HG02885 (cell line): ENCODE data around the gene HPS3.
"Not testable (repeated sequence)": the region's sequence is repeated elsewhere in the genome, so short reads cannot be mapped to it uniquely, and the experiment has no call there.

Experiments used
- ATAC-seq: cut with Tn5 transposase; IDR thresholded peaks from one replicate; pipeline ENCODE4 v1.9.1; 2021; ENCODE audit warnings: mild to moderate bottlenecking; ENCODE audit not compliant: unreplicated experiment, poor library complexity

Gene HPS3, protein sequence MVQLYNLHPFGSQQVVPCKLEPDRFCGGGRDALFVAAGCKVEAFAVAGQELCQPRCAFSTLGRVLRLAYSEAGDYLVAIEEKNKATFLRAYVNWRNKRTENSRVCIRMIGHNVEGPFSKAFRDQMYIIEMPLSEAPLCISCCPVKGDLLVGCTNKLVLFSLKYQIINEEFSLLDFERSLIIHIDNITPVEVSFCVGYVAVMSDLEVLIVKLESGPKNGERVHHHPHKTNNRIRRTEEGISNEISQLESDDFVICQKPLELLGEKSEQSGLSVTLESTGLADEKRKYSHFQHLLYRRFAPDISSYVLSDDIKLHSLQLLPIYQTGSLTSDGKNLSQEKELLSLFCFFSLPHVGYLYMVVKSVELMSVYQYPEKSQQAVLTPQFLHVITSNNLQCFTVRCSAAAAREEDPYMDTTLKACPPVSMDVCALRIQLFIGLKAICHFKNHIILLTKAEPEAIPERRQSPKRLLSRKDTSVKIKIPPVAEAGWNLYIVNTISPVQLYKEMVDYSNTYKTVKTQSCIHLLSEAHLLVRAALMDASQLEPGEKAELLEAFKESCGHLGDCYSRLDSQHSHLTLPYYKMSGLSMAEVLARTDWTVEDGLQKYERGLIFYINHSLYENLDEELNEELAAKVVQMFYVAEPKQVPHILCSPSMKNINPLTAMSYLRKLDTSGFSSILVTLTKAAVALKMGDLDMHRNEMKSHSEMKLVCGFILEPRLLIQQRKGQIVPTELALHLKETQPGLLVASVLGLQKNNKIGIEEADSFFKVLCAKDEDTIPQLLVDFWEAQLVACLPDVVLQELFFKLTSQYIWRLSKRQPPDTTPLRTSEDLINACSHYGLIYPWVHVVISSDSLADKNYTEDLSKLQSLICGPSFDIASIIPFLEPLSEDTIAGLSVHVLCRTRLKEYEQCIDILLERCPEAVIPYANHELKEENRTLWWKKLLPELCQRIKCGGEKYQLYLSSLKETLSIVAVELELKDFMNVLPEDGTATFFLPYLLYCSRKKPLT

GRCh38 chr3:149129326-149130205 lies at the start of gene HPS3:
TSS of gene HPS3 (plus strand) at chr3:149129638. CDS start at chr3:149129724, 86 bp downstream.
- peak; percentile 95 for ATAC-seq

- no peak for ATAC-seq
Observed at GRCh38 chr3:149080011-149080698, 49.3 kb upstream of the HPS3 start.

GRCh38 chr3:149080699-149081091 lies 48.7 kb upstream of the HPS3 start:
- ATAC-seq = no peak

DNA sequence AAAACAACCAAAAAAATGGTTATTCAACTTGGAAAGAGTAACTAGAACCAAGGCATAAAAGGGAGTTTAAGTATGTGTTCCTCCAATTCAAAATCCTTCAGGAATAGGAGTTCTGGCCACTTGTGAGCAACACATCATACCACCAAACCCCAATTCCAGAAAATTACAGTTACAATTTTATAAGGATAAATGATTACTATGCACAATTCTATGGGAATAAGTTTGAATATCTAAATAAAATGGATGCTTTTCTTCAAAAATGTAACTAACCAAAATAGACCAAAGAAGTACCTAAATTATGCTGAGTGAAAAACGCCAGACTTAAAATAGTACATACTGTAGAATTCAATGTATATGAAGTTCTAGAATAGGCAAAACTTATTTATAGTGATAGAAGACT lies 47.7 kb upstream of the HPS3 start:
- no peak for ATAC-seq

- peak; percentile 35 for ATAC-seq
Observed at GRCh38 chr3:149085828-149086231, 43.6 kb upstream of the HPS3 start.

DNA sequence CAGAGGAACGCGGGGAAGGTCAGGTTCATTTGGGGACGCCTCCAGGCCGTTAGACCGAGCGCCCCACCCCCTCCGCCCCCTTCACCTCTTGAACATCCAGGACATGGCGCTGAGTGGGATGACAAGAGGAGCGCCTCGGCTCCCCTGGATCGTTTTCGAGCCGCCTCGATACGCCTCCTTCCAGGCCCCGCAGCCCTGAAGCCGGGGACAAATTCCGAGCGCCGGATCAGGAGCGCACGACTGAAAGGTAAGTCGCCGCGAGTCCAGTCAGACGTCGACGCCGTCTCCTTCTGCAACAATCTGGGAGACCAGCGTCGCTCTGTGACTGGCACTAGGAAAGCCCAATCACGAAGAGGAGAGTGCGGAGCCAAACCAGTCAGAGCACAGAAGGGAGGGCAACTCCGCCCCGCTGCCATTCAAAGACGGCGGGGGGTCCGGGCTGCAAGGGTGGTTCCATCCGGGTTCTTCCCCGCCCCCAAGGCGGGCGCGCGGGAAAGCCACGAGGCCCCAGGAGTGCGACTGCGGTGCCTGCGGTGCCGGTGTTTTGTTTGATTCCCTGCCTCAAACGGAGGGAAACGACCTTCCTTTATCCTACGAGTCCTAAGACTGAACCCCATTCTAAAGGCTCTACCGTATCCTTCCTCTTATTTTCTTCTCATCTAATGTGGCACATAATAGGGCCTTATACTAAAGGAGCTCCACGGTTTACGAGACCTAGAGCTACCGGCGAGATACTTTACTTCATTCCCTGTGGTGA lies 43.0 kb upstream of the HPS3 start, which contains the start of gene HLTF:
Gene HLTF (minus strand): TSS at position 302 of the 757 bp plus-strand sequence. CDS start 197 bp downstream, at position 105.
- ATAC-seq = peak; percentile 97

DNA sequence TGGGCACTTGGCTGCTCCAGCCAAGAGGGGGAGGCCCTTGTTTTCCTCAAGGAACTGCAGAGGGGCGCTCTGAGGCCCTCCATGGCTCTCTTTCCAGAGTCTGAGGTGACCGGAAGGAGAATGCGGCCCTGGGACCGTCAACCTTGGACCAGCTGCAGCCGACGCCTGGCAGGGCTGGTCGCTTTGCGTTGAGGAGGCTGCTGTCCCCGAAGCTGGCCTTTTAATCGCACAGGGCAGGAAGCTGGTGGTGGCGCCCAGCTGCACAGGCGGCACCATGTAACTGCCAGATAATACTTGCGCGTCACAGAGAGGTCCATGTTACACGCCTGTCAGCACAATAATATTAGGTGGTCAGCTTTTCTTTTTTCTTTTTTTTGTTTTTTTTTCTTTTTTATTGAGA lies 42.2 kb upstream of the HPS3 start:
- ATAC-seq = no peak

GRCh38 chr3:149089395-149089794 lies 40.0 kb upstream of the HPS3 start:
- ATAC-seq = no peak

DNA sequence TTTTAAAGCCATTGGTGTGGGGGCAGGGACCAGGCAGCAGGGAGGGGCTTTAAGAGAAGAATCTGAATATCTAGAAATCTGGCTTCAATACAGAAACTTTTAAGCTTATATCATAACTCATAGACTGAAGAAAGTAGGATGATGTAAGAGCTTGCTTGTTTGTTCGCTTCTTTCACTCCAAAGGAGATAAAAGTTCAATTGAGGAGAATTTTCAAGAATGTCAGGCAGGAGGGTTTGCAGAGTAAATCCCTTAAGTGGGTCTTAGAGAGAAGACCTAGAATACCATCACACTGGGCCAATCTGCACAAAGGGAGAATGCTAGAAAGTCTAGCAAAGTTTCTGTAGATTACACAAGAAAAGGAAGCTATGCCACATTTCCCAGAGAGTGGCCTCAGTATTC lies 39.0 kb upstream of the HPS3 start:
- no peak for ATAC-seq

DNA sequence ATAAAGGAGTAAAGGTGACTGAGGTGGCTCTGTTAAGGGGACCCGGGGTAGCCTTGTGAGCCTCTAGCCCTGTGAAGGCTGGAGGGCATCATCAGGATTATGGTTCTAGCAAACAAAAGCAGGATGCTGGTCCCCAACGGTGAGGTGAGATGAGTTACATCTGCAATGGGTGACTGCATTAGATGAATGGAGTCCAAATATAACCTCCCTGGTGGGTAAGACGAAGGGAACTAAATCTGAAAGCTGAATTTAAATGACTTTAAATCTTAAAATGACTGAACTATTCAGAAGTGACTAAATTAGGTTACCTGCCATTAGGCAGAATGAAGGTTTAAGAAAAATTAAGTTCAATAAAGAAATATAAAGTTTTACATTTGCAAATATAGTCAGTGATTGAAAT lies 38.5 kb upstream of the HPS3 start:
- ATAC-seq = peak; percentile 20

- ATAC-seq = no peak
Observed at GRCh38 chr3:149091983-149092382, 37.5 kb upstream of the HPS3 start.

- peak; percentile 85 for ATAC-seq
Observed at GRCh38 chr3:149095487-149095886, 34.0 kb upstream of the HPS3 start.

GRCh38 chr3:149097987-149098386 lies 31.5 kb upstream of the HPS3 start:
- ATAC-seq = not testable (repeated sequence)

DNA sequence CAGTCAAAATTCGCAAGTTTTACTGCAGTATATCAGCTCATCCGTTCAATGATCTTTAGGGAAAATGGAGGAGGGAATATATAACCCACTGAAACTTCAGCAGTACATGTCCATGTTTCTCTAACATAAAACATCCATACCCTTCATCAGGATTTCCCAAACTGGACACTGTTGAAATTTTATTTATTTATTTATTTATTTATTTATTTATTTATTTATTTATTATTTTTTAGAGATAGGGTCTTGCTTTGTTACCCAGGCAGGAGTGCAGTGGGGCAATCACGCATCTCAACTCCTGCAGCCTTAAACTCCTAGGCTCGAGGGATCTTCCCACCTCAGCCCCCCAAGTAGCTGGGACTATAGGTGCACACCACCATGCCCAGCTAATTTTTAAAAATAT lies 28.3 kb upstream of the HPS3 start:
- no peak for ATAC-seq

DNA sequence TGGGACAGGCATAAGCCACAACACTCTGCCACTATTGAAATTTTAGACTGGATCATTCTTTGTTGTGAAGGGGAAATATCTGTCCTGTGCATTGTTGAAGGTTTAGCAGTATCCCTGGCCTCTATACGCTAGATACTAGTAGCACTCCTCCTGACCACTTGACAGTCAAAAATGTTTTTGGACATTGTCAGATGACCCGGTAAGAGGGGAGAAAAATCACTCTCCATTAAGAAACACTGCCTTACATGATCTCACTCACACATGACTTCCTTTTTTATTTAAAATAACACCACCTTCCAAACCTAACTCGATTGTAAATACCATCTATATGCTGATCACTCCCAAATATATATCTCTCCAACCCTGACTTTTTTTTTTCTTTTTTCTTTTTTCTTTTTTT lies 27.8 kb upstream of the HPS3 start:
- ATAC-seq = no peak

GRCh38 chr3:149104484-149104883 lies 25.0 kb upstream of the HPS3 start:
- ATAC-seq = no peak

GRCh38 chr3:149114458-149114857 lies 15.0 kb upstream of the HPS3 start:
- no peak for ATAC-seq

GRCh38 chr3:149115114-149115513 lies 14.3 kb upstream of the HPS3 start:
- no peak for ATAC-seq

DNA sequence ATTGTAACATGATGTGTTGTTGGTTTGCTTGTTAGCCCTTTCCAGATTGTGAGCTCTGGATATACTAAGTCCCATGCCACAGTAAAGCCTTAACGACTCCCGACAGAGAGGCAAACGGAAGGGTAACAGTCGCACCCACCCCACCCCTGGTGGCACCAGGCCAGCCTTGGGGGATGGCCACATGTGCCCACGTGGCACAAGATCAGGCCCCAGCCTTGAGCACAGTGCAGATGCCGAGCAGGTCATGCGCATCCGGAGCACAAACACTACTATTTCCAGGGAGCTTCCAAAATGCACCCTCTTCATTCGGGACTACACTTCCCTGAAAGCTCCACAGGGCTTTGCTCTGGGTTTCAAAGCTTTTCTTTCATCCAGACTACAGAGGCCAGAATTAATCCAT lies 10.7 kb upstream of the HPS3 start:
- ATAC-seq = no peak
